A549 (cell line): ENCODE measurements around the gene DET1.

ENCODE experiments used
- BHLHE40 ChIP-seq: IDR thresholded peaks from 2 replicates; pipeline ENCODE4 v1.6.1; 2012; ENCODE audit warnings: low read depth, low read length, inconsistent platforms
- CEBPB ChIP-seq, 2 experiments: fragments of >200 bp in 1 of 2; sonication (Bioruptor Twin) in 1 of 2; formaldehyde crosslinking in 1 of 2; IDR thresholded peaks; 2 replicates each; pipeline ENCODE4 v1.6.1; 2012 to 2016
- CTCF ChIP-seq: fragments of >200 bp; sonication (Bioruptor Twin); formaldehyde crosslinking; IDR thresholded peaks from 3 replicates; pipeline ENCODE4 v1.5.1; 2016
- EHMT2 ChIP-seq: fragments of 200-600 bp; sonication (generic); IDR thresholded peaks from 2 replicates; pipeline ENCODE4 v1.6.1; 2016; ENCODE audit warnings: antibody characterized with exemption, low read depth, mild to moderate bottlenecking, moderate library complexity
- EP300 ChIP-seq, 2 experiments: fragments of >200 bp; sonication (Bioruptor Twin); formaldehyde crosslinking; IDR thresholded peaks; 2 replicates in 1 of 2; 3 replicates in 1 of 2; pipeline ENCODE4 v1.6.1; 2016 to 2017
- ESRRA ChIP-seq: fragments of 150-350 bp; IDR thresholded peaks from 2 replicates; pipeline ENCODE4 v1.6.1; 2014; ENCODE audit warnings: mild to moderate bottlenecking, low read length, borderline replicate concordance
- HDAC2 ChIP-seq: fragments of 200-600 bp; sonication (generic); IDR thresholded peaks from 2 replicates; pipeline ENCODE4 v1.6.1; 2016
- JUN ChIP-seq, 2 experiments: fragments of >200 bp; sonication (Bioruptor Twin); formaldehyde crosslinking; IDR thresholded peaks; 2 replicates in 1 of 2; 3 replicates in 1 of 2; pipeline ENCODE4 v1.6.1; 2016 to 2017
- MAX ChIP-seq: IDR thresholded peaks from 2 replicates; pipeline ENCODE4 v1.6.1; 2012
- NPAS2 ChIP-seq: fragments of 250-450 bp; sonication (Bioruptor Pico); IDR thresholded peaks from 2 replicates; pipeline ENCODE4 v1.8.0; 2022; ENCODE audit warnings: mild to moderate bottlenecking, moderate library complexity, borderline replicate concordance
- POLR2A ChIP-seq: IDR thresholded peaks from 2 replicates; pipeline ENCODE4 v1.6.1; 2012; ENCODE audit warnings: mild to moderate bottlenecking, low read length
- RFX5 ChIP-seq: fragments of 450-650 bp; IDR thresholded peaks from 2 replicates; pipeline ENCODE4 v1.7.1; 2014; ENCODE audit warnings: antibody characterized with exemption, mild to moderate bottlenecking, moderate library complexity

DNA sequence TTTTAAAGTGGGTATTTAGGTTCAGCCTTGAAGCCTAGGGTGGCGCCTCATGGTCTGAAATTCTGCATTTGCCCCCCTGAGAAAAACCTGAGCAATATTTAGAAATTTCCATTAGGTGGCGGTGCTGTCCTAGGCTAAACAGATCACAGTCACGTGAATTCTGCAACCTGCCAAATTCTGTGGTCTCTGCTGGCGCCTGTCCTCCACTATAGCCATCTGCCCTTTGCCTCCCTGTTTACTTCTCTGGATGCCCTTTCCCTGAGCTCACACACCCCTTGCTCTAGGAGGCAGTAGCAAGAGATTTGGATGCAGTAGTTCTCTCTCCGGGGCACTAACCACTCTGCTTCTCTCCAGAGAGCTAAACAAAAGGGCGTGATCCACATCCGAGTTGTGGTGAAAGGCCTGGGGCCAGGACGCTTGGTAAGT lies 69.8 kb downstream of the DET1 start:
- TF ChIP-seq BHLHE40 (peak; percentile 83), HDAC2 (no peak), RFX5 (no peak), EHMT2 (no peak), ESRRA (no peak), CTCF (peak; percentile 78), NPAS2 (CRISPR knock-in tag) (no peak), POLR2A (no peak), JUN (IDR thresholded peaks at IDR 0.05) (no peak), EP300 (IDR thresholded peaks at IDR 0.05) (no peak), MAX (peak; percentile 11; the same call in 1 of the 2 replicates), CEBPB (IDR thresholded peaks at IDR 0.05) (no peak)
